Ureter (tissue), 1 donor: ENCODE measurements around the gene CDH13. TPM values are rescaled to one million over a fixed set of nuclear protein-coding genes. Genes with fewer than 3 reads are reported as not detected.

ENCODE experiments used
- DNase-seq: peaks from one replicate; pipeline ENCODE4 v3.0.0-alpha.2; 2020; ENCODE audit warnings: low spot score
- total RNA-seq: library from RNA; stranded (reverse); gene quantifications from one replicate; pipeline ENCODE4 v1.2.4, GENCODE V29; 2023
- donor health status: DM: yes; HTN: yes; CAD: no.

Gene CDH13
- total RNA-seq, result 5.9 TPM

GRCh38 chr16:82626791-82627261 is at the start of gene CDH13:
Gene CDH13 (plus strand): TSS chr16:82626969.
- no peak for DNase-seq

GRCh38 chr16:82580298-82580890 is 46.4 kb upstream of the CDH13 start:
- DNase-seq, result no peak

GRCh38 chr16:82582975-82583374 is 43.8 kb upstream of the CDH13 start:
- no peak for DNase-seq

- DNase-seq, result no peak
Observed at GRCh38 chr16:82583422-82583821, 43.3 kb upstream of the CDH13 start.

- DNase-seq, result no peak
Observed at GRCh38 chr16:82584553-82585152, 42.1 kb upstream of the CDH13 start.

GRCh38 chr16:82585675-82586074 is 41.1 kb upstream of the CDH13 start:
- DNase-seq, result no peak

- DNase-seq, result no peak
Observed at GRCh38 chr16:82586130-82586529, 40.6 kb upstream of the CDH13 start.

GRCh38 chr16:82587289-82587688 is 39.5 kb upstream of the CDH13 start:
- DNase-seq, result no peak

GRCh38 chr16:82589407-82589806 is 37.4 kb upstream of the CDH13 start:
- no peak for DNase-seq

- DNase-seq, result no peak
Observed at GRCh38 chr16:82594114-82594513, 32.7 kb upstream of the CDH13 start.

GRCh38 chr16:82598771-82599170 is 28.0 kb upstream of the CDH13 start:
- no peak for DNase-seq

GRCh38 chr16:82601989-82602640 is 24.7 kb upstream of the CDH13 start:
- no peak for DNase-seq

GRCh38 chr16:82603784-82604411 is 22.9 kb upstream of the CDH13 start:
- no peak for DNase-seq

GRCh38 chr16:82605076-82605475 is 21.7 kb upstream of the CDH13 start:
- DNase-seq, result no peak

- DNase-seq, result no peak
Observed at GRCh38 chr16:82605863-82606620, 20.7 kb upstream of the CDH13 start.

GRCh38 chr16:82609140-82609539 is 17.6 kb upstream of the CDH13 start:
- DNase-seq, result no peak

GRCh38 chr16:82612263-82612662 is 14.5 kb upstream of the CDH13 start:
- no peak for DNase-seq

- DNase-seq, result no peak
Observed at GRCh38 chr16:82616356-82616755, 10.4 kb upstream of the CDH13 start.

GRCh38 chr16:82621781-82622180 is 5.0 kb upstream of the CDH13 start:
- DNase-seq, result no peak

- DNase-seq, result no peak
Observed at GRCh38 chr16:82623241-82623640, 3.5 kb upstream of the CDH13 start.

GRCh38 chr16:82625066-82625968 is 1.5 kb upstream of the CDH13 start:
- no peak for DNase-seq
